NCI-H128 (cell line): ENCODE measurements around the gene TMEM170B.

Experiments used
- DNase-seq: peaks from one replicate; lab custom pipeline; 2025; ENCODE audit not compliant: unreplicated experiment; lab: John Stamatoyannopoulos, UW

TMEM170B gene

GRCh38 chr6:11537229-11538051 is at the start of gene TMEM170B:
Gene TMEM170B (plus strand): TSS chr6:11537749. CDS start chr6:11538278, 529 bp downstream.
- peak; percentile 92 for DNase-seq

DNA sequence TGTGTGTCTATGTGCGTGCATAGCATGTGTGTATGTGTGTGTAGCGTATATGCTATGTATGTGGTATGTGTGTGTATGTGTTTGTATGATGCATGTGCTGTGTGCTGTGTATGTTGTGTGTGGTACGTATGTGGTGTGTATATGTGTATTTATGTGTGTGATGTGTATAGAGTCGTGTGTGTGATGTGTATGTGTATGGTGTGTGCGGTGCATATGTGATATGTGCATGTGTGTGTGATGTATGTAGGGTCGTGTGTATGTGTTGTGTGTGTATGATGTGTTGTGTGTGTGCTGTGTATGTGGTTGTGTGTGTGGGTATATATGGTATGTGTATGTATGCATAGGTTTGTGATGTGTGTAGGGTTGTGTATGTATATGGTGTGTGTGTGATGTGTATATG is 46.6 kb upstream of the TMEM170B start:
- DNase-seq = no peak

DNA sequence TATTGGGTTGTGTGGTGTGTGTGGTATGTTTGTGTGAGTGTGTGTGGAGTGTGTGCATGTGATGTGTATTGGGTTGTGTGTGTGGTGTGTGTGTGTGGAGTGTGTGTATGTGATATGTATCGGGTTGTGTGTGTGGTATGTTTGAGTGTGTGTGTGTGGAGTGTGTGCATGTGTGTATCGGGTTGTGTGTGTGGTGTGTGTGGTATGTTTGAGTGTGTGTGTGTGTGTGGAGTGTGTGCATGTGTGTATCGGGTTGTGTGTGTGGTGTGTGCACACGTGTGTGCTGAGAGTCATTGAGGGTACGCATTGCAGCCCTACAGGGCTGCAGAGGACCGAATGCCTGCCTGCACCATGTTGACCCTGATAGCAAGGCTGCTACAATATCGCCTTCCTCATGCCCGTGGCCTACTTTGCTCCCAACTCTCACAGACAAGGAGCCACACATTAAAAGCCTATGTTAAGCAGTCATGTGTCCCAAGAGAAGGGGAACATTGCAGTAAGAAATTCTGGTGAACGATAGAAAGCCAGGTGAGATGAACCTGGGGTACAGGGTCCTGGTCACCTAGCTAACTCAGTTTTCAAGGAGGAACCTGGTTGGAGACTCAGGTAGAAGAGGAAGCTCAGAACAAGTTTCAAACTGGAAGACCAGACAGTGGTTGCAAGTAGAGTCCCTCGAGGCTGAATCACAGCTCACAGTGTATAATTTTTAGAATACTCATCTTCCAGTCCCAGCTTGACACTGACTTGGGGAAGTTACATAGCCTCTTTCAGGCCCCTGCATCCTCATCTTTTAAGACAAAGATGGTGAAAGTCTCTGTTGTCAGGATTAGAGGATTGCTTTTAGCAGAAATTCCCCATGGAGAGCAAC is 45.7 kb upstream of the TMEM170B start:
- DNase-seq = no peak

- no peak for DNase-seq
Observed at GRCh38 chr6:11492464-11493290, 44.9 kb upstream of the TMEM170B start.

DNA sequence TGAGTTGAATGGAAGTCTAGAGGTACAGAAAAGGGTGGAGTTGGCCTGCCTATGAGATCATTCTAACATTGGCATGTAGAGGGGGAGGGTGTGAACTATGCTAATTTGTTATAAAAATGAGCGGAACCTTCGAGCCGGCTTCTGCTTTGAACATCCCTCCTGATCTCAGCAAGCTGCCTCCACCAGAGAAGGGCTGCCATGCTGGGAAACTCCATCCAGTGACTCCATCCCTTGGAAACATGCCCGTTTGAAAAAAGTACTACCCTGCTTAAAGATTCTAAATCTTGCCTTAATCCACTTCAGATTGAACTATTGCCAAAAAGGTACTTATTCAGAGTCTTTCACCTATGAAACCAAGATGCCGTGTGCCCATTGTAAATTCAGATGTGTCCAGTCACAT is 43.6 kb upstream of the TMEM170B start:
- no peak for DNase-seq

GRCh38 chr6:11494786-11495564 is 42.6 kb upstream of the TMEM170B start:
- no peak for DNase-seq

DNA sequence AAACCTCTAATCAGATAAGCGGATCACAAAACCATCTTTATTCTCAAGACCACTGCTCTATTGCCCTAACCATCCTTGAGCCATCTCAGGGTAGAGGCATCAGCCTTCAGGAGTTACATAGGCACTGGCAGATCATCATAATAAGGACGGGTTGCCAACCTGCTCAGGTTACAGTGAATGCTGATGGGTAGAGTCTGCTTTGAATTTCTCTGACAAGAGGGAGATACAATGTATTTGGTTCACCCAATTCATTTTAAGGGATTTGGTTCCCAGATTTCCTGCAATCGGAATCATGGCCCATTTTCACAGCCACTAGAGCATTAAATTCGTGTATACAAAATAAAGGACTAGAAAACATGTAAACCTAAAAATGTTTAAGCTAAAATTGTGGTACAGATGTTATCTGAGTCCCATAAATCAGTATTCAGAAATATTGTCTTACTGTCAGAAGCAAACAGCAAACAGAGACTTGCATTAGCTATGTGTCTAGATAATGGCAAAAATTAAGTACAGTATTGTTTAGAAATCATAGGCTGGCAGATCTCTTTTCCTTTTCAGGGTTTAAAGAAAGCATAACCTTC is 41.9 kb upstream of the TMEM170B start:
- peak; percentile 1 for DNase-seq

- DNase-seq = peak; percentile 48
Observed at GRCh38 chr6:11496152-11497060, 41.1 kb upstream of the TMEM170B start.

- DNase-seq = no peak
Observed at GRCh38 chr6:11497107-11497506, 40.4 kb upstream of the TMEM170B start.

GRCh38 chr6:11497881-11498280 is 39.7 kb upstream of the TMEM170B start:
- no peak for DNase-seq

- DNase-seq = no peak
Observed at GRCh38 chr6:11500008-11500407, 37.5 kb upstream of the TMEM170B start.

DNA sequence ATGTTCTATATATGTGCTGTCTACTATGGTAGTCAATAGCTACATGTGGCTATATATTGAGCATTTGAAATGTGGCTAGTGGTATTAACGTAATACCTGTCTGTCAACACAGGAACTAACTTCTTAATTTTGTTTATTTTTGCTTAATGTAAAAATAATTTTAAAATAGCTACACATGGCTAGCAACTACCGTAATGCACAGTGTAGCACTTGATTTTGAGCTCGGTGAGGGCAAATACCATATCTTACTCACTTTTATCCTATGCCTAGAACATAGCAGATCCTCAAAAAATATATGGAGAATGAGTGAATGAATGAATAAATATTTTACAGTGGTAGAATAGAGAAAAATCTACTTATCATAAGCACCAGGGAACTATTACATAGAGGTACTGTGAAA is 28.1 kb upstream of the TMEM170B start:
- no peak for DNase-seq

- DNase-seq = no peak
Observed at GRCh38 chr6:11514672-11515071, 22.9 kb upstream of the TMEM170B start.

DNA sequence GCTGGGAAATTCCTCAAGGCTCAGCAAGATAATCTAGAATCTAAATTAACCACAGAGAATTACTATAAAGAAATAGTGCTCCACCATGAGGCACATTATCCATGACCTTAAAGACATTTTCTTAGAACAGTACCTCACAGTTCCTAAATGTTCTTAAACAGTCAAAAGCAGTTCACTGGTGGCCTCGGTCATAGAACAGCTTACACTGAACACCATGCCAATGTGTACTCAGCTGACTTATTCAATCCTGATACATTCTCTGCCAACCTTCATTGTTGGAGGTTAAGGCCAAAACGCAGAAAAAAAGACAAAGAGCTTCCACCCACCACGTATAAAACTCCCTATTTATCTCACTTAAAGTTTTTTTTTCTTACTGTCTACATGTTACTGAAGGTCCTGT is 21.8 kb upstream of the TMEM170B start:
- DNase-seq = no peak

DNA sequence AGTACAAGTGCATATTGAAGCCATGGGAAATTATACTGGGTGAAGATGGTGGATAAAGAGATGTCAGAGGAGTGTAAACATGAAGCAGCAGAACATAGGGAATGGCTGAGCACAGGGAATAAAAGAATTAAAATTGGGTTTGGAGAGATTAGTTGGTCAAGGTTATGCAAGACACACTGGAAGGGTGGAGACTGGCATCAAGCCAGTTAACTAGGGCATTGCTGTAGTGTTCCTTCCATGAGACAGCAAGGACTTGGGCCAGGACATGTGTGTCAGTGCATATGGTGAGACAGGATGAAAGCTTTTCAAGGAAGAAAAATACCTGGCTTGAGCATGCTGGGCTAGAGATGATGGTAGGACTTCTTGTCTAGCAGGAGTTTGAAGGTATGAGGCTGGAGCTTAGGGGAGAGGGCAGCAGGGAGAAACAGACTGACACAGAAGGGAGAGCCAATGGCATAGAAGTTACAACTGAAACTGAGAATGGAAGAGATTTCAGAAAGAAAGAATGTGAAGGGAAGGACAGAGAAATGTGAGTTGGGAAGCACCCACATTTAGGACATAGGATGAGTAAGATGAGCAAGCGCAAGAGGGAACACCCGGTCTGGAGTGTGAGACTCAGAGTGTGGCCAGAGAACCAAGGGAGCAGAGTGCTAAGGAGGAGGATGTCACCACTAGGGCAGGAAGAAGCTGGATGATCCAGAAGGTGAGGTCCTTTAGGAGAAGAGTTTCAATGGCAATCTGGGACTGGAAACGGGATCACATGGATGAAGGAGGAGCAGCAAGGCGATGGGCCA is 14.5 kb upstream of the TMEM170B start:
- no peak for DNase-seq

GRCh38 chr6:11525468-11526155 is 11.9 kb upstream of the TMEM170B start:
- no peak for DNase-seq

- no peak for DNase-seq
Observed at GRCh38 chr6:11526156-11526505, 11.4 kb upstream of the TMEM170B start.
